Measurements from ENCODE around the gene CHERP. TPM values are rescaled to one million over a fixed set of nuclear protein-coding genes. Genes with fewer than 3 reads are reported as not detected.
A peak's percentile ranks its signal among the peaks of the same experiment; 100 is the strongest.
"Not testable (repeated sequence)": the region's sequence is repeated elsewhere in the genome, so short reads cannot be mapped to it uniquely, and the experiment has no call there.

CHERP gene
- polyA plus RNA-seq, 3 donors: 13.4 to 22.1 (median 14.5) TPM

- 95 to 97% (median 96%) methylated on average over 5 of the region's 5 CpGs for WGBS, 3 donors
- no peak overlapping the region for H3K27ac ChIP-seq (ENCODE audit: low read depth, low read length)
These were observed 33.7 kb downstream of the CHERP start for GRCh38 chr19:16508546-16508945.

- WGBS, 3 donors: 79 to 93% (median 90%) methylated on average over 6 of the region's 6 CpGs
- H3K27ac ChIP-seq (ENCODE audit: low read depth, low read length): no peak overlapping the region
These were observed 35.3 kb downstream of the CHERP start for GRCh38 chr19:16506961-16507360.

GRCh38 chr19:16506161-16506560 is 36.1 kb downstream of the CHERP start:
- 94 to 95% (median 94%) methylated on average over 10 to 11 of the region's 11 CpGs for WGBS, 3 donors
- H3K27ac ChIP-seq (ENCODE audit: low read depth, low read length): not testable (repeated sequence)

GRCh38 chr19:16504271-16504670 is 38.0 kb downstream of the CHERP start:
- H3K27ac ChIP-seq (ENCODE audit: low read depth, low read length): no peak overlapping the region
- WGBS, 3 donors: 83 to 88% (median 87%) methylated on average over 3 of the region's 3 CpGs

GRCh38 chr19:16497837-16498236 is 44.4 kb downstream of the CHERP start:
- H3K27ac ChIP-seq (ENCODE audit: low read depth, low read length): no peak overlapping the region
- 93 to 97% (median 96%) methylated on average over 6 of the region's 6 CpGs for WGBS, 3 donors

- no peak overlapping the region for H3K27ac ChIP-seq (ENCODE audit: low read depth, low read length)
These were observed 45.2 kb downstream of the CHERP start for GRCh38 chr19:16497042-16497441.

GRCh38 chr19:16496613-16496983 is 45.6 kb downstream of the CHERP start:
- 18 to 29% (median 18%) methylated on average over 16 of the region's 16 CpGs for WGBS, 3 donors
- no peak overlapping the region for H3K27ac ChIP-seq (ENCODE audit: low read depth, low read length)

More at GRCh38 chr19:16497042-16497441, 45.2 kb downstream of the CHERP start:
- WGBS, 3 donors: 82 to 89% (median 86%) methylated on average over 11 to 12 of the region's 12 CpGs

GRCh38 chr19:16495982-16496612 is 46.1 kb downstream of the CHERP start, which contains the start of the genes C19orf44 and CALR3:
TSS of gene C19orf44 (plus strand) at chr19:16496394. CDS start at chr19:16500793, 4,399 bp downstream.
TSS of gene CALR3 (minus strand) at chr19:16496167. CDS start at chr19:16496129, 38 bp downstream.
- no peak within 1 kb of the TSS for H3K27ac ChIP-seq (ENCODE audit: low read depth, low read length)
- 0 to 1% (median 1%) methylated on average over 50 to 52 of the region's 52 CpGs for WGBS, 3 donors

- not testable (repeated sequence) for H3K27ac ChIP-seq (ENCODE audit: low read depth, low read length)
- 83 to 90% (median 88%) methylated on average over 4 of the region's 4 CpGs for WGBS, 3 donors
These were observed 55.8 kb downstream of the CHERP start for GRCh38 chr19:16486476-16486875.

- WGBS, 3 donors: 76 to 92% (median 79%) methylated on average over 7 of the region's 7 CpGs
- no peak overlapping the region for H3K27ac ChIP-seq (ENCODE audit: low read depth, low read length)
These were observed 59.5 kb downstream of the CHERP start for GRCh38 chr19:16482745-16483144.

GRCh38 chr19:16477311-16477710 is 64.9 kb downstream of the CHERP start:
- 96 to 100% (median 100%) methylated on average over 1 of the region's 1 CpG for WGBS, 3 donors
- no peak overlapping the region for H3K27ac ChIP-seq (ENCODE audit: low read depth, low read length)

GRCh38 chr19:16476401-16476800 is 65.8 kb downstream of the CHERP start:
- WGBS, 3 donors: 52 to 76% (median 64%) methylated on average over 3 of the region's 3 CpGs
- no peak overlapping the region for H3K27ac ChIP-seq (ENCODE audit: low read depth, low read length)

- 70 to 89% (median 78%) methylated on average over 13 of the region's 13 CpGs for WGBS, 3 donors
- H3K27ac ChIP-seq (ENCODE audit: low read depth, low read length): no peak overlapping the region
These were observed 68.3 kb downstream of the CHERP start for GRCh38 chr19:16473875-16474392.

GRCh38 chr19:16472992-16473391 is 69.2 kb downstream of the CHERP start:
- no peak overlapping the region for H3K27ac ChIP-seq (ENCODE audit: low read depth, low read length)
- 69 to 97% (median 79%) methylated on average over 2 of the region's 2 CpGs for WGBS, 3 donors

- 29 to 76% (median 57%) methylated on average over 2 of the region's 2 CpGs for WGBS, 3 donors
- peak overlapping the region; percentile 0 for H3K27ac ChIP-seq (ENCODE audit: low read depth, low read length)
These were observed 69.7 kb downstream of the CHERP start for GRCh38 chr19:16472559-16472899.

GRCh38 chr19:16470911-16471811 is 71.1 kb downstream of the CHERP start:
- no peak overlapping the region for H3K27ac ChIP-seq (ENCODE audit: low read depth, low read length)
- WGBS, 3 donors: 0 to 1% (median 1%) methylated on average over 48 to 67 of the region's 67 CpGs

GRCh38 chr19:16470541-16470910 is 71.7 kb downstream of the CHERP start:
- no peak overlapping the region for H3K27ac ChIP-seq (ENCODE audit: low read depth, low read length)
- 18 to 46% (median 35%) methylated on average over 7 of the region's 7 CpGs for WGBS, 3 donors
